T-helper 1 cell treated with Interleukin-12 subunit alpha and Interleukin-12 subunit beta and Interleukin-4 antibody, amounts not matched to agents 30 ng/mL and 1 ng/mL, for 36 hours (primary cell): Measurements from ENCODE around the gene POLD4. TPM values are rescaled to one million over a fixed set of nuclear protein-coding genes. Genes with fewer than 3 reads are reported as not detected.

Source experiments
- intact Hi-C: fragments of 100-400 bp; cut with micrococcal nuclease; formaldehyde crosslinking; loops from one replicate; pipeline ENCODE4 v1.15.1; 2024
- total RNA-seq: library from RNA; stranded (reverse); gene quantifications from 2 replicates; pipeline ENCODE4 v1.2.3, GENCODE V29; 2022

Gene POLD4
- total RNA-seq, result 58.8 and 62.1 TPM in 2 replicates

GRCh38 chr11:67353317-67354074 lies at the start of gene POLD4:
Gene POLD4, minus strand, starts transcription at chr11:67353546. Its CDS starts 147 bp downstream, at chr11:67353399.
- intact Hi-C loops, result loop anchor here (1.0 kb wide), 11 partner anchors 18 to 452 kb away; partner anchors contain the start of genes CDK2AP2, RAD9A, RPS6KB2 and TMEM134

DNA sequence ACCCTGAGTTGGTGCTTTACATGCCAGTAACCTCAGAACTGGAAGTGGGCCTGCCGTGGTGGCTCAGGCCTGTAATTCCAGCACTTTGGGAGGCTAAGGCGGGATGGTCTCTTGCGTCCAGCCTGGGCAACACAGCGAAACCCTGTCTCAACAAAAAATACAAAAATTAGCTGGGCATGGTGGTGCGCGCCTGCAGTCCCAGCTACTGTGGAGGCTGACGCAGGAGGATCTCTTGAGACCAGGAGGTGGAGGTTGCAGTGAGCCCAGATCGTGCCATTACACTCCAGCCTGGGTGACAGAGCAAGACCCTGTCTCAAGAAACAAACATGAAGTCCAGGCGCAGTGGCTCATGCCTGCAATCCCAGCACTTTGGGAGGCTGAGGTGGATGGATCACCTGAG lies 49.7 kb upstream of the POLD4 start:
- intact Hi-C loops, result loop anchor here (1.0 to 2.0 kb wide), 6 partner anchors 18 to 560 kb away; partner anchors contain the start of genes RCE1 and RPS6KB2

- intact Hi-C loops, result loop anchor here (1.0 to 2.0 kb wide), 5 partner anchors 35 to 560 kb away; partner anchors contain the start of genes PTPRCAP and RCE1
Observed at GRCh38 chr11:67402192-67402839, 49.0 kb upstream of the POLD4 start.

DNA sequence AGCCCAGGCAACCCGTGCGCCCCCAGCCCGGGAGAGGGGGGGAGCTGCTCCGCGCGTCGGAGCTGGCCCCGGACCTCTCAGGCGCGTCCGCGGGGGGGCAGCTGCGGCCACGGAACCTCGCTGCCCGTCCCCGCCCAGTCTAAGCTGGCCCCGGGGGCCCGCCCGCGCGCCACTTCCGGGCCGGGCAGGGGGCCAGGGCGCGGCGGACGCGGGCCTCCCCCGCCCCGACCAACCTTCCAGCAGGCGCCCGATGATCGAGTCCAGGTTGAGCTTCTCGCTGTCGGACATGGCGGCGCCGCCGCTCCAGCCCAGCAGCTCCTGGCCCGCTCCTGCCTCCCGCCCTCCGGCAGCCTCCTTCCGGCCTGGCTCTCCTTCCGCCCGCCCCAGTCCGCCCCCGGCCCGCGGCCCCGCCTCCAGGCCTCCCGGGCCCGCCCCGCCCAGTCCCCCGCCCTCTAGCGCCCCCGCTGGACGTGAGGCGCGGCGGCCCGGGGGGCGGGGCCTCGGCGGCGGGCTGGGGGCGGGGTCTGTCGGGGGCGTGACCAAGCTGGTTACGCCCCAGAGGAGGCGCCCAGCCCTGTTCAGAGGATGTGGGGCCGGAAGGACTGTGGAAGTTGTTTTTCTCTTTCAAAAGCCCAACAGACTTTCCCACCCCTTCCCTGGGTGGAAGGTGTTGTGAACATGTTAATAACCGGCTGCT lies 48.3 kb upstream of the POLD4 start, which contains the start of gene PPP1CA:
Gene PPP1CA, minus strand, starts transcription at position 364 of the 697 bp plus-strand sequence. Its CDS starts 76 bp downstream, at position 288.
- intact Hi-C loops, result loop anchor here (1.0 to 2.0 kb wide), 8 partner anchors 9 to 559 kb away; partner anchors contain the start of genes CDK2AP2, PTPRCAP, RCE1 and TMEM134

GRCh38 chr11:67400942-67401494 lies 47.7 kb upstream of the POLD4 start:
- intact Hi-C loops, result loop anchor here (1.0 kb wide), 3 partner anchors 9 to 107 kb away; partner anchors contain the start of genes CDK2AP2 and TMEM134

DNA sequence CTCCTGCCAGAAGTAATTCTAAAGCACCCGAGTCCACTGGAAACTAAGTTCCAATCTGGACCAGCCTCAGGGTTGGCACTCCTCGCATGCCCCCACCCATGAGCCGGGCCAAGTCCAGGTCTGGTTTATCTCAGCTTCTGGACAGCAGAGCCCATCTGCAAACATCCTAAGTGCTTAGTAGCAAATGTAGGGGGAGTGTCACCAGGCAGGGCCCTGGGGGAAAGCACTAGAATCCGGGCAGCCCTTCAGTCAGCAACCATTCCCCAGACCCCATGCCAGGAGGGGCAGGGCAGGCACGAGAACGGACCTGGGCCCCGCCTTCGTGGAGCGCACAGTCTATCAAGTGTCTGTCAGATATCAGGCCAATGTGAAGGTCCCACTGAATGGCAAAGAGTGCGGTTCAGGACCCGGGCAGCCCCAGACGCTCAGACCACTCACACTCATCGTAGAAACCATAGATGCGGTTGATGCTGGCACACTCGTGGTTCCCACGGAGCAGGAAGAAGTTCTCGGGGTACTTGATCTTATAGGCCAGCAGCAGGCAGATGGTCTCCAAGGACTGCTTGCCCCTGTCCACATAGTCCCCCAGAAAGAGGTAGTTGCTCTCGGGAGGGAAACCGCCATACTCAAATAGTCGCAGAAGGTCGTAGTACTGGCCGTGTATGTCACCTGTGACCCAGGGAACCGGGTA lies 47.0 kb upstream of the POLD4 start:
- intact Hi-C loops, result no loop called here

DNA sequence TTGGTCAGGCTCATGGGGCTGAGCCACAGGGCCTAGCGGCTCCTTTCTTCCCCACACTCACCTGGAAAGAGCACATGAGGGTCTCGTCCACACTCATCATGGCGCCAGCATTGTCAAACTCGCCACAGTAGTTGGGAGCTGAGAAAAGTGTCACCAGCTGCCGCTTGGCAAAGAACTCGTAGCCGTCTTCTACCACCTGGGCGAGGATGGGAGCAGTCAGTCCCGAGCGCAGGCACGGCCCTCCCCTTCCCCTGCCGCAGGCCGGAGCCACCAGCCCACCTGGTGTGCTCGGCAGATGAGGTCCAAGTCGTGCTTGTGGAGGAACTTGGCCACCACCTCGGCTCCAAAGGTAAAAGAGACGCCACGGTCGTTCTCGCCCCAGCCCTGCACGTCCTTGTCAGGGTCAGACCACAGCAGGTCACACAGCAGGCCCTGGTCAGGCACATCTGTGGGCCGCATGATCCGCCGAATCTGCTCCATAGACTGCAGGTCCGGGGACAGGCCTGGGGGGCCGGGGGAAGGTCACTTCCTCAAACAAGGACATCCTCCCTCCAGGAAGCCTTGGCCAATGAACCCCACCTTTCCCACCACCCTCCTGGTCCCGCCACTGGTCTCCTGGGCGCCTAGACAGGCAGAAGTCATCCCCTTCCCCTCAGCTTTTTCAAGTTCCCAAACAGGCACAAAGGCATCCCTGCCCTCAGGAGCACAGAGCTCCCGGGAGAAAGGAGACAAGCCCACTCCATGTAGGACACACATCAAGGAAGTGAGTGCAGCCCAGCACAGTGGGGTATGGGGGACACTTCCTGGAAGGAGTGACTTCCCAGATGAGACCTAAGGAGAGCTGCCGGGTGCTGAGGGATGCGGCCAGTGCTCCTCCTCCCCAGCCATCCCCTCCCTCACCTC lies 45.6 kb upstream of the POLD4 start:
- intact Hi-C loops, result no loop called here

DNA sequence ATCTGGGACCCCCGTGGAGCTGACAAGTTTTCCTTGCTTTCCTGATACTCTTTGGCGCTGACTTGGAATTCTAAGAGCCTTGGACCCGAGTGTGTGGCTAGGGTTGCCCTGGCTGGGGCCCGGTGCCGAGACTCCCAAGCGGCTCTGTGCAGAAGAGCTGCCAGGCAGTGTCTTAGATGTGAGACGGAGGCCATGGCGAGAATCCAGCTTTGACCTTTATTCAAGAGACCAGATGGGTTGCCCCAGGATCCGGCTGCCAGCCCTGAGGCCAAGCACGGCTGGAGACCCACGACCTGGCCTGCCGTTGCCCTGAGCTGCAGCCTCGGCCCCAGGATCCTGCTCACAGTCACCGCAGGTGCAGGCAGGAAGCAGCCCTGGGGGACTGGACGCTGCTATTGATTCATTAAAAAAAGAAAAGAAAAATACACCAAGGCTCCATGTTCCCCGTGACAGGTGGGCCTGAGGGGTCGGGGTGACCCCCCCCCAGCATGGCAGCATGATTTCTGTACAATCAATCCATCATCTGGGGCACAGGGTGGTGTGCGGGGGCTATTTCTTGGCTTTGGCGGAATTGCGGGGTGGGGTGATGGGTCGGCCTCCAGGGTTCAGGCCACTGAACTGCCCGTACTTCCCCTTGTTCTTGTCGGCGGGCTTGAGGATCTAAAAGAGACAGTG lies 44.8 kb upstream of the POLD4 start:
- intact Hi-C loops, result no loop called here

DNA sequence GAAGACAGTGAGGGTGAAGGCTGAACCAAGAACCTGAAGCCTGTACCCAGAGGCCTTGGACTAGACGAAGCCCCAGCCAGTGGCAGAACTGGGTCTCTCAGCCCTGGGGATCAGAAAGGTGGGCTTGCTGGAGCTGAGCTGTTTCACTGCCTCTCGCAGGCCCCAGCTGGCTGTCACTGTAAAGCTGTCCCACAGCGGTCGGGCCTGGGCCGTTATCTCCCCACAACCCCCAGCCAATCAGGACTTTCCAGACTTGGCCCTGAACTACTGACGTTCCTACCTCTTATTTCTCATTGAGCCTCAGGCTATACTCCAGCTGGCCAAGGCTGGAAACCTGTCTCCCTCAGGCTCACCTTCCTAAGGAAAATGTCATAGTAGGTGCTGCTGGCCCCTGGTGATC lies 44.2 kb upstream of the POLD4 start:
- intact Hi-C loops, result no loop called here

DNA sequence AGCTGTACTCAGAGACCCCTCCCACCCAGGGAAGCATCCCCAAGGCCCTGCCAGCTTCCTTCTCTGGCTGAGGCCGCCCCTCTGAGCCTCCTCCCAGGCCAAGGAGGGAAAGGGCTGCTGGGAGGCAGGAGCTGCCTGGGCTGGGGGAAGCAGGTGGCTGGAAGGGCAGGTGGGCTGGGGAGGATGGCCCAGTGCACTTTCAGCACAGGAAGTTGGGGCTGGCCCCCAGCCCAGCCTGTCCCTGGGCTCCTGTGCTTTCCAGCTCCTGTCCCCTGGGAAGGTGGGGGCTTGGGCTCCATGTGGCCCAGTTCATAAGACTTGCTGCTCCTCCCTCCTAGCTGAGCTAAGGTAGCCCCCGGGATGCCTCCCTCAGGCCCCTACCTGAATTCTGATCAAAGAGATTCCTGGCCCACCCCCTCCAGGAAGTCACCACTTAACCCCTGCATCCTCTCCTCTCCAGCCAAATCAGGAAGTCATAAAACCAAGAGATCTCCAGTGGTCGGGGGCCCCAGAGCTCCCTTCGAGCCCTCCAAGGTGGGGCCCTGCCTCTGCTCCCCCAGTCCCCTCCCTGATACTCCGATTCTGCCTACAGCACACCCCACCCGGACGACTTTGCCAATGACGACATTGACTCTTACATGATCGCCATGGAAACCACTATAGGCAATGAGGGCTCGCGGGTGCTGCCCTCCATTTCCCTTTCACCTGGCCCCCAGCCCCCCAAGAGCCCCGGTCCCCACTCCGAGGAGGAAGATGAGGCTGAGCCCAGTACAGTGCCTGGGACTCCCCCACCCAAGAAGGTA lies 43.4 kb upstream of the POLD4 start:
- intact Hi-C loops, result no loop called here

DNA sequence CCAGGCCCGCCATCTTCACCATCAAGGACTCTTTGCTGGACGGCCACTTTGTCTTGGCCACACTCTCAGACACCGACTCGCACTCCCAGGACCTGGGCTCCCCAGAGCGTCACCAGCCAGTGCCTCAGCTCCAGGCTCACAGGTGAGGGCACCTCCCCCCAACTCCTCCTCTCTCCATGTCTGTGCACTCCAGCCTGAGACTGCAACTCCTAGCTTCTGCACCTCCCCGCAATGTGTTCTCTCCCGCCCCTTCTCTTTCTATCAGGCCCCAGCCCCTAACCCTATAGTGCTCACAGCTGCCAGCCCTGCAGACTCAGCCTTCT lies 42.9 kb upstream of the POLD4 start:
- intact Hi-C loops, result no loop called here

GRCh38 chr11:67395555-67396258 lies 42.4 kb upstream of the POLD4 start:
- intact Hi-C loops, result no loop called here

DNA sequence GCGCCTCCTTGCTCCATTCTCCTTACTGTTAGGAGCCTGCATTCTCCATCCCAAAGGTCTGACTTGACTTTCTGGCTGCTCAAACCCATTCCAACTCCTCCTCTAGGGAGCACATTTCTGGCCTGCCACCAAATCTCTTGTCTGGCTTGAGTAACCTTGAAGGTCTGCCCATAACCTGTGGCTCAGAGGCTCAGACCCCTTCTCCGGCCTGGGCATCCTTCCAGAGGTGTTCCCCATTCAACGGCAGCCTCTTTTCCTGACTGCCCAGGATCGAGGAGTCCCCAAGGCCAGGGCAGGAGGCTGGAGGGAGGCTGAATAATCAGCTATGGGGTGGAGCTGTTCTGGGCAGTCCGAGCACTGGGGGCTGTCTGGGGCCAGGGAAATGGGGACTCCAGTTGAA lies 40.6 kb upstream of the POLD4 start:
- intact Hi-C loops, result no loop called here

GRCh38 chr11:67393437-67393836 lies 40.1 kb upstream of the POLD4 start:
- intact Hi-C loops, result no loop called here

DNA sequence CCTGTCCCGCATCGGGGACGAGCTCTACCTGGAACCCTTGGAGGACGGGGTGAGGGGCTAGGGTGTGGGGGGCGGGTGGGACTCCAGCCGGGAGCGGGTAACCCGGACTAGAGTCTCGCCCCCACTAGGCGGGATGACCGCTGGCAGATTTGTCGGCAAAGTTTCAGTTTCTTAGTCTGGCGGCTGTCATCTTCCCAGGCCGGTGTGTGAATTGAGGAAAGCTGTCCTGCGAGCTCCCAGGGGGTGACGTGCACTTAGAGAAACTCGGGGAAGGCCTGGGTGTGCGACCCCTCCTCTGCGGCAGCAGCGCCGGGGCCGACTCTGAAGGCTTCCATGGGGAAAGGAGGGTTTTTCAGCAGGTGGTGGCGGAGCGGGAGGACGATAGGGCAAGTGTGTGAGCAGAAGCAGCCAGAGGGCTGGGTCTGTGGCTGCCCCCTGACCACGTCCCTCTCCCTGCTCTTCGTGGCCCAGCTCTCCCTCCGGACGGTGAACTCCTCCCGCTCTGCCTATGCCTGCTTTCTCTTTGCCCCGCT lies 38.9 kb upstream of the POLD4 start:
- intact Hi-C loops, result loop anchor here (1.0 kb wide), 2 partner anchors 9 to 92 kb away; partner anchors contain the start of gene PPP1CA

GRCh38 chr11:67391304-67392182 lies 38.2 kb upstream of the POLD4 start, which contains the start of gene RAD9A:
Gene RAD9A, plus strand, starts transcription at chr11:67391986. Its CDS starts 59 bp downstream, at chr11:67392045.
- intact Hi-C loops, result loop anchor here (1.0 kb wide), 4 partner anchors 10 to 93 kb away; partner anchors contain the start of genes POLD4 and PPP1CA
